ENCODE measurements around the gene PFKP. TPM values are rescaled to one million over a fixed set of nuclear protein-coding genes. Genes with fewer than 3 reads are reported as not detected.
"Not testable (repeated sequence)": the region's sequence is repeated elsewhere in the genome, so short reads cannot be mapped to it uniquely, and the experiment has no call there.

The PFKP gene
- polyA plus RNA-seq, 3 donors = 9.6 to 21.0 (median 9.8) TPM

DNA sequence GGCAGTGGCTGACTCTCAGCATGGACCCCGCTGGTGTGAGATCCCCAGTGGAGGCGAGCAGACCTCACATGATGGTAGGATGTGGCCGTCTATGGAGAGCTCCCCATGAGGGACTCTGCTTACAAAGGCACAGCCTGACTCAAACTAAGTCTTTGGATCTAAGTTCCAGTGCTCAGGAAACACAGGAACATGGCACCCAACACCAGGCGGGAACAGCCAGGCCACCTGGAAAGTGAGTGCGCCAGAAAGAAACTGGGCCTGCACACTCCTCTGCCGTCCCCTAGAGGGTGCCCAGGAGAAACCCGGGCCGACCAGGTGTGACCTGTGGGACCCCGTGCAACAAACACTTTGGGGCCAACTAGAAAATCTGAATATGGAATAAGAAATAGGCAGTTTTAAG, 95.2 kb downstream of the PFKP start:
- 94 to 95% (median 95%) methylated on average over 9 of the region's 9 CpGs for WGBS, 3 donors
- H3K27ac ChIP-seq (ENCODE audit: low read depth, low read length) = no peak overlapping the region

DNA sequence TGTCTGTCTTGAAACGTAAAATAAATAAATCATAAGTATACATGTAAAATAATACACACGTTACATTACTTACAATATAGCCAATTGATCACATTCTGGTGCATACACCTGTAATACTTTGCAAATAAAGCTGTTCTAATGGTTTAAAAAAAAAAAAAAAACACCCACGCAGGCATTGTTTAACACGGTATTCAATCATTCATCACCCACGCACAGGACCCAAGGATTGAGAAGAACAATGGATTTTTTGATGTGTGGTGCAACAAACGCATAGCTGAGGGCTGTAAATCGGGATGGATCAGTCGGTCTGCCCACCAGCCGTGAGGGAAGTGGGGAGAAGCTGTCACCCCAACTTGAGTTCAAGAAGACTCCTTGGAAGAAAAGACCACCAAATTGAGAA, 96.5 kb downstream of the PFKP start:
- WGBS, 3 donors = 84 to 85% (median 85%) methylated on average over 9 of the region's 9 CpGs
- no peak overlapping the region for H3K27ac ChIP-seq (ENCODE audit: low read depth, low read length)

DNA sequence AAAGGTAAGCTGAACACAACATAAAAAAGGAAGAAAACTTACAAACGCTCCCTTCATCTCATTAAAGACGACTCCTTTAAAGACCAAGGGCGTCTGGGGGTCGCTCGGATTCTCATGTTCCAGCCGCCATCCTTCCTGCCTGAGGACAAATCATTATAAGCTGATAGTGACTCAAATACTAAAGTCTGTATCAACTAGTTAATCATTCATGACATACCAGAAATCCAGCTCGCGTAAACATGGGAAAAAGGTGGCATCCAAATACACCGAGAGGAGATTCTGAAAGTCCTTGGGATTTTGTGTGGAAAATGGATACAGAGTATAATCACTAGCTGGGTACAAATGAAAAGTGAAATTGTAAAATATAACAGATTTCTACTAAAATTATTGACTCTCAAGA, 97.8 kb downstream of the PFKP start:
- 82 to 94% (median 93%) methylated on average over 9 of the region's 9 CpGs for WGBS, 3 donors
- no peak overlapping the region for H3K27ac ChIP-seq (ENCODE audit: low read depth, low read length)

DNA sequence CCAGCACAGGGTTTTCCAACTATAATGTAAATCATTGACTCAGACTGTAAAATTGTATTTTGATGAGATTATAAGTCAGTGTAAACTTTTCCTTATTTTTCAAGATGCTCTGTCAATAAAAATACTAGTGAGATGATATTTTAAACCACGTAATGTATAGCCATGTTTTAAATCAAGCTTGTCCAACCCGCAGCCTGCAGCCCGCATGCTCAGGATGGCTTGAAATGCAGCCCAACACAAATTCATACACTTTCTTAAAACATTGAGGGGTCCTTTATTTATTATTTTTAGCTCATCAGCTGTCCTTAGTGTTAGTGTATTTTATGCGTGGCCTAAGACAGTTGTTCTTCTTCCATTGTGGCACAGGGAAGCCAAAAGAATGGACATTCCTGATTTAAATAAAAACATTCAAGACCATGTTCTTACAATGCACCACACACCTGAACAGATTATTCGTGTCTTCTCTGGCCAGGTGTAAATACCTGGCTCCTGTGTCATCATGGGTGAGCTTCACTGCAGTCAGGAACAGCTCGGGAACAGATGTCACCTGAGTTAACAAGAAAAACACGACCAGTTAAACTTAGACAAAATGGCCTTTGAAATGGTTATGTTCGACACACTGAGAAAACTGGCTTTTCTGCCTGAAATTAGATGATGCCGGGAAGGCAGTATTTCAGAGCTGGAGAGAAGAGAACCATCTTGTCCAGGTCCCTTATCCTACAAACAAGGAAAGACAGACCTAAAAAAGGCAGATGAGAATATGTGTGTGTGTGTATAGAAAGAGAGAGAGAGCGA, 99.3 kb downstream of the PFKP start:
- WGBS, 3 donors = 85 to 97% (median 88%) methylated on average over 10 of the region's 10 CpGs
- no peak overlapping the region for H3K27ac ChIP-seq (ENCODE audit: low read depth, low read length)

DNA sequence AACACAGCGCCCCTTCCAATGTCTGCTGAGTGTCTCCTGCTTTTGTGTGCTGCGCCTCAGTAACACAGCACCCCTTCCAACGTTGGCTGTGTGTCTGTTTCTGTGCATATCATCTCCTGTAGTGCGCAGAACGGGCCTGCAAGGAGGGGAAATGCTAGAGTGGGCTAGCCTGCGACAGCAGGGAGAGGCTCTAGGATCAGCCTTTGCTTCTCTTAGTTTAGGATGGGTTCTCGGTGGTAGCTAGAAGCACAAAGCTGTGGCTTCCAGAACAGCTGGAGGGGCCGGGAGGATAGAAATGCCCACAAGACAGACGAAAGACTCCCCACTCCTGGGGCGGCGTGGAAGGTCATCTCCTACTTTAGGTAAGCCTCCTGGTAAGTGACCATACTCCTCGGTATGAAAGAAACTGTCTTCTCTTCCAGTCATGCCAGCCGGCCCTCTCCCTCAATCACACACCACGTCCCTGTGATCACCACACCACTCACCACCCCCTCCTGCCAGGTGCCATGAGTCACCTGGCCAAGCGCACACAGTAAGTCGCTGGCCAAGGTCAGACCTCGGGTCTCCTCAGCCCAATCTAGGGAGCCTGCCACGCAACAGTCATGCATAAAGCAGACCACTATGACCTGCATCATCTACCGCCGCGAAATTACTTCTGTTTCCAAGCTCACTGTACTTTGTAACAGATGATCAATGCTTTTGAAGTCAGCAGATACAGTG, 100.4 kb downstream of the PFKP start:
- no peak overlapping the region for H3K27ac ChIP-seq (ENCODE audit: low read depth, low read length)
- WGBS, 3 donors = 86 to 98% (median 92%) methylated on average over 21 of the region's 21 CpGs

DNA sequence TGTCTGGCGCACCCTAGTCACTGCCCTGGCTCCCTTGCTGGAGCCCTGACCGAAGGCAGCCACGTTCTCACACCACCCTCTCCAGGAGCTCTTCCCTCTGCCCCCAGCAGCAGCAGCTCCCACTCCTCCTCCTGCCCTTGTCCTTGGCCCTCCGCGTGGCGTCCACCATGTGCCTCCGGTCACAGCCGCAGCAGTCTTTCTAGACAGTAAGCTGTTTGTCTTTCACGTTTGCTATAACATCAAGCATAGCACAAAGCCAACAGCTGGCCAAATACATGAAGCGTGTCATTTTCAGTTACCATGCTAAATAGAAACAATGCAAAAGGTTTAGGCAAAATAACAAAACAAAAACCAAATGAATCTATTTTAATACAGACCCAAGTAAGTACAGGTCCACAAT, 101.9 kb downstream of the PFKP start:
- 75 to 98% (median 93%) methylated on average over 10 of the region's 10 CpGs for WGBS, 3 donors
- no peak overlapping the region for H3K27ac ChIP-seq (ENCODE audit: low read depth, low read length)

DNA sequence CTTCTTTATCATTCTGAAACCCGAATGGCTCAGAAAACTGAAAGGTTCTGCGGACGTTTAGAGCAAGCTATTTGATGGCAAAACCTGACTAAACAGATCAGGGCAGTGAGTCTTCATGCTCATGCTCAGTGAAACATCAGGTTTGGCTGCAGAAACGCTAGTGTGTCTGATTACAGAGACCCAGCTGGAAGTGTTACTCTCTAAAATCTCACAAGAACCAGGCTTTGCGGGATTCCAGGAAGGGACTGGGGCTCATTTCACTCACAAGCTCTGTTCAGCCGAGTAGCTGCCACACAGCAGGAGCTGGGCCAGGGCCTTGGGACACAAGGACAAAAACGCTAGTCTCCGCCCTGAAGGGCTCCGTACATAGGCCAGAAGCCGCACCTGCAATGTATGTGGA, 102.3 kb downstream of the PFKP start:
- no peak overlapping the region for H3K27ac ChIP-seq (ENCODE audit: low read depth, low read length)
- WGBS, 3 donors = 79 to 94% (median 93%) methylated on average over 10 of the region's 10 CpGs

DNA sequence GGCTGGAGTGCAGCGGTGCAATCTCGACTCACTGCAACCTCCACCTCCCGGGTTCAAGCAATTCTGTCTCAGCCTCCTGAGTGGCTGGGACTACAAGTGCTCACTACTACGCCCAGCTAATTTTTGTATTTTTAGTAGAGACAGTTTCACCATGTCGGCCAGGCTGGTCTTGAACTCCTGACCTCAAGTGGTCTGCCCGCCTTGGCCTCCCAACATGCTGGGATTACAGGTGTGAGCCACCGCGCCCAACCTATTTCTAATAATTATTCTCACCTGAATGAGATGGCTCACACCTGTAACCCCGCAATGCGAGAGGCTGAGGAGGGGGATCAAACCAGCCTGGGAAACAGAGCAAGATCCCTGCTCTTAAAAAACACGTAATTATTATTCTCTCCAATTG, 104.1 kb downstream of the PFKP start:
- H3K27ac ChIP-seq (ENCODE audit: low read depth, low read length) = not testable (repeated sequence)
- 89 to 93% (median 93%) methylated on average over 11 of the region's 11 CpGs for WGBS, 3 donors

DNA sequence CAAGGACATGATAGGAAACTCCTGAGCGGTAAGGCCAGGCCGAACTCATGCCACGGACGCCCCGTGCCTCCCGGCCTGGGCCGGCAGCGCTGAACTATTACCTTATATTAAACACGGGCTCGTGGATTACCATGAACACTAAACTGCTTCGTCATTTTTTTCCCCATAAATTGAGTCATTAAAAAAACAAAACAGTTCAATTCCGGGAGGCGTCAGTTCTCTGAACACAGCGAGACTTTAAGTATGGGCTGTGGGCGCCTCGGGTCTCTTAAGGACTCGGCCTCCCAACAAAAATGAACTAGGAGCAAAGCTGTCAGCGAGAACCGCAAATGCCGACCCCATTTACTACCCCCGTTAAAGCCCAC, 104.7 kb downstream of the PFKP start:
- 0 to 1% (median 1%) methylated on average over 21 of the region's 21 CpGs for WGBS, 3 donors

DNA sequence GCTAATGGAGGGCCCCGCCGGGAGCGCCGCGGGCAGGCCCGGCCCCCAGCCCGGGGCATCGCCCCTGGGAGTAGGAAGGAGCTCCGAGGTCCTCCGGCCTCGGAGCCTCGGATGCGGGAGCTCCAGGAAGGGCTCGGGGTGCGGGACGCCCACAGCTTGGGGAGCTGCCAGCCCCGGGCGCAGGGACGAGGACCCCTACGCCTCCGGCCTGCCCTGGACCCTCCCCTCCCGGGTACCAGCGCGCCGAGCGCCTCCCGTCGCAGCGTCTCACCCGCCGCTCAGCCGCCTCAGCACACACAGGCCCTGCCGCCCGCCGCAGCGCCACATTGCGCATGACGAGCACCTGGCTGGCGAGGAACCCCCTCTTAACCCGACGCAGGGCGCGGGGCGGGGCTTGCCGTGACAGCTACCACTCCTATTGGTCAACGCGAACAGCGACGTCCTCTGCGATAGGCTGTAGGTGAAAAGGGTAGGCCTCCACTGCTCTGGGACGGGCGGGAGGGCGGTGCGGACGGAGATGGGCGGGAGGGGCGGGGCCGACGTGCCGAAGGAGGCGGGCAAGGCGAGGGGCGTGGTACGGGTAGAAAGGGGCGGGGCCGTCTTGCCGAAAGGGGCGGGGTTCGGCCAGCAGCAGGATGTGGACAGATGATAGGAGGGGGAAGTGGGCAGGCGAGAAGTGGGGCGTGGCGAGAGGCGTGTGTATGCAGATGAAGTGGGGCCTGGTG, 105.3 kb downstream of the PFKP start, which contains the start of gene PITRM1:
Gene PITRM1, minus strand, starts transcription at position 337 of the 725 bp plus-strand sequence. Its CDS starts 10 bp downstream, at position 327.
- 0 to 1% (median 1%) methylated on average over 64 to 73 of the region's 73 CpGs for WGBS, 3 donors
- H3K27ac ChIP-seq (ENCODE audit: low read depth, low read length) = peak within 1 kb of the TSS; percentile 68

More for the DNA sequence above, 104.7 kb downstream of the PFKP start:
- H3K27ac ChIP-seq (ENCODE audit: low read depth, low read length) = peak overlapping the region; percentile 68

DNA sequence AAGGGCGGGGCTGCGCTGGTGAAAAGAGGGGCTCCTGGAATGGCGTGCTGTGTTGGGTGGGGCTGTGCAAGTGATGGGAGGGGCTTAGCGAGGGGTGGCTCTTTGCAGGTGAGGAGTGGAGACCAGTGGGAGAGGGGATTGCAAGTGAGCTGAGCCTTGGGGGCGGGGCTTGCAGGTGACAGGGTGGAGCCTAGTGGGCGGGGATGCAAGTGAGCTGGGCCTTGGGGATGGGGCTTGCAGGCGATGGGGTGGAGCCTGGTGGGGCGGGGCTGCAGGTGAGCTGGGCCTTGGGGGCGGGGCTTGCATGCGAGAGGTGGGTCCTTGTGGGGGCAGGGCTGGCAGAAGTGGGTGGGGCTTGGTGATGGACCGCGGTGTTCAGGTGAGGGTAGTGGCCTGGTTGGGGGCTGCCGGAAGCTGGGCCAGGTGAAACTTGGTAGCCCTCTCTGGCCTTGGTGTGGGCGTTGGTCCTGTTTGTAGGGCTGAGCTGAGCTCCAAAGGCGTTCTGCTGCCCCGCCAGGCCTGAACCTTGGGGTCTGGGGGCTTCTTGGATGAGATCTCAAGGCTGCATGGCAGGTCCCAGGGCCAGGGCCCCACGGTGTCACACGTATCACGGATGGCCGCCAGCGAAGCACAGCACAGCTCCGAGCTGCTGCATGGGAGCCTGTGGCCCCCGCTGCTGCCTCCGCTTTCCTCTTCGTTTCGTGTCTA, 106.0 kb downstream of the PFKP start:
- 45 to 51% (median 47%) methylated on average over 24 to 26 of the region's 26 CpGs for WGBS, 3 donors
- no peak overlapping the region for H3K27ac ChIP-seq (ENCODE audit: low read depth, low read length)

DNA sequence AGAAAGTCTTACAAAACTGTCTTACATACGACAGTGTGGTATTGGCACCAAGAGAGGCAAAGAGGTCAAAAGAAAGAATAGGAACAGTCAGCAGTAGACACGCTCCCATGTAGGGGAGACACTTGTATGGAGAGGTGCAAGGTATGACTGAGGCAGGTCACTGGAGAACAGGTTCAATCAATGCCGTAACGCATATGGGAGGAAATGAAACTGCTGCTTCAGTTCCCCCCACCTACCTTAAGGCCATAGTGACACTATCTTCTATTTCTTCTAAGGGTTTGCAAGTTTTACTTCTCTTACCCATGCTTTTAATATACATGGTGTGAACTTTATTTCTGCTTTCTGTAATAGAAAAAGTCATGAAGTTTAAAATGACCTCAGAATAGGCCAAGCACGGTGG, 110.7 kb downstream of the PFKP start:
- 86 to 90% (median 87%) methylated on average over 5 of the region's 5 CpGs for WGBS, 3 donors
- H3K27ac ChIP-seq (ENCODE audit: low read depth, low read length) = no peak overlapping the region

DNA sequence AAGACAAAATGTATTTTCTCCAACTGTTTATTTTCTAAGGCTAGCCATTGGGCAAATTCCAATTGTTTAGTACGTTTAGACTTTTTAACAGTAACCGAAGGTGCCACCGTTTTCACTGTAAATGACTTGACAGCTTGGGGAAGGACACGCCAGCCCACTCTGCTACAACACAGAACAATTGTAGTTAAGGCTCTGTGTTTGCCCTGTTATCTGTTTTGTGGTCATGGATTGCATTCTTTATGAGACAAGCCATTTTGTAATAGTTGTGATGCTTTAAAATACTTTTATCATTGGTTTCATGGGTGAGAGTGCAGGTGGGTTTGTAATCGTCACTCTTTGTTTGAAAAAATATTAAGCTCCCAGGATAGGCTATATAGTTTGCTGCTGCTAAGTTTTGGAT, 111.8 kb downstream of the PFKP start:
- WGBS, 3 donors = 72 to 89% (median 88%) methylated on average over 5 of the region's 5 CpGs
- H3K27ac ChIP-seq (ENCODE audit: low read depth, low read length) = no peak overlapping the region

DNA sequence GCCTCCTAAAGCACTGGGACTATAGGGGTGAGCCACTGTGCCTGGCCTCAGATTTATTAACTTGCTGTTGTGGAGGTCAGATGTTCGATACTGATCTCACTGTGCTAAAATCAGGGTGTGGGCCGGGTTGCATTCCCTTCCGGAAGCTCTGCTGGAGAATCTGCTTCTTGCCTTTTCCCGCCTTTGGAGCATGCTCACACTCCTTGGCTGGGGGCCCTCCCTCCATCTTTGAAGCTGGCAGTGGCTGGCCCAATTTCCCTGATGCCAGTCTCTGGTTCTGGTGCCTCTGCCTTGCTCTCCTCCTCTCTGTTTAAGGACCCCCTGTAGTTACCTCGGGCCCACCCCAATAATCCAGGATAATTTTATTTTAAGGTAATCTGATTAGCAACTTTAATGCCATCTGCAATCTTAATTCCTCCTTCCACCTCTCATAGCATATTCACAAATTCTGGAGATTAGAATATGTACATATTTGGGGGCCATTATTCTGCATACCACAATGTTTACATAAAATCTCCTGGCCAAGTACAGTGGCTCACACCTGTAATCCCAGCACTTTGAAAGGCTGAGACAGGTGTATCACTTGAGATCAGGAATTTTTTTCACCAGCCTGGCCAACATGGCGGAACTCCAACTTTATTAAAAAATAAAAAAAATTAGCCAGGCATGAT, 113.1 kb downstream of the PFKP start:
- WGBS, 3 donors = 87 to 90% (median 90%) methylated on average over 6 of the region's 6 CpGs
- no peak overlapping the region for H3K27ac ChIP-seq (ENCODE audit: low read depth, low read length)

DNA sequence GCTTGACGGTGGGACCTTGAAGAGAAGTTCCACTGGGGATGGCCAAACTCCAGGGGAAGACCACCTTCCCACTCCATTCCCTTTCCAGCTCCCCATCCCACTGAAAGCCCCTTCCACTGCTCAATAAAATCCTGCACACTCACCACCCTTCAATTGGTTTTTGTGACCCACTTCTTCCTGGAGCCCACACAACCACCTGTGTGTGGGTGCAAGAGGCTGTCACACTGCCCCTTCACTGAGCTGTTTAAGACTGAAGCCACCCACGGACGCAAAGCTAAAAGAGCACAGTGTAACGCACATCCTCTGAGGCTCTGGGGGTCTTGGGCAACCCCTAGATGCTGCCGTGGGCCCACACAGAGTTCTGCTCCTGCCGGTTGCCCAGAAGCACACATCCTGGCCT, 118.0 kb downstream of the PFKP start:
- WGBS, 3 donors = 81 to 94% (median 86%) methylated on average over 6 of the region's 6 CpGs
- H3K27ac ChIP-seq (ENCODE audit: low read depth, low read length) = no peak overlapping the region

DNA sequence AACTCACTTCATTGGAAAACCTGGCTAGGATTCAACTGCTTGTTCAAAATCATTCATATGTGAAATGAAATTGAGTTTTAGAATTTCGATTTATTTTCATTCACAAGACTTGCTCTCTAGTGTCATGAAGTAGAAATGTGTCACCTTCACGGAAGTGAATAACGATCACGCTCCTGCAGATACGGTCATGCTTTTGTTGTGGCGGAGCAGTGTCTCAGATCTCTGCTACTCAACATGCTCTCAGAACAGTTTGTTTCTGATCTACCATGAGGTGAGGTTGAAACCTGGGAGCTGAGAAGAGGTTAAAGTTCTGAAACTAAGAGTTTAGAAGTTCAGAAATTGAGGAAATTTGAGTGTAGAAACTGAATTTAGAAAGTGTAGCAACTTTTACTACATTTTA, 119.0 kb downstream of the PFKP start:
- 82 to 89% (median 83%) methylated on average over 6 of the region's 6 CpGs for WGBS, 3 donors
- H3K27ac ChIP-seq (ENCODE audit: low read depth, low read length) = no peak overlapping the region

All from adipose tissue (tissue), 3 donors.